Stomach (tissue), 4 donors: ENCODE results near the gene METTL16.

Source experiments
- EP300 ChIP-seq: sonication (generic); formaldehyde crosslinking; IDR thresholded peaks from one replicate; pipeline ENCODE4 v1.6.1; 2017; ENCODE audit warnings: antibody characterized with exemption
- POLR2A ChIP-seq, 4 donors: fragments of 450-650 bp; IDR thresholded peaks; one replicate each; pipeline ENCODE4 v1.6.1; 2016; ENCODE audit warnings: antibody characterized with exemption in 4 of 4, control low read depth in 2 of 4, mild to moderate bottlenecking in 1 of 4, moderate library complexity in 1 of 4
- TF ChIP-seq, protein P1 (sequence below), 7 experiments: fragments of 450-650 bp in 4 of 7; fragments of 200-600 bp in 3 of 7; sonication (generic) in 3 of 7; IDR thresholded peaks; one replicate each; pipeline ENCODE4 v1.5.1; 2016 to 2019; ENCODE audit warnings: antibody characterized with exemption in 7 of 7, control low read depth in 2 of 7, mild to moderate bottlenecking in 1 of 7

- TF ChIP-seq POLR2A (IDR thresholded peaks at IDR 0.05) (no peak), EP300 (no peak)
- TF ChIP-seq, protein P1, sequence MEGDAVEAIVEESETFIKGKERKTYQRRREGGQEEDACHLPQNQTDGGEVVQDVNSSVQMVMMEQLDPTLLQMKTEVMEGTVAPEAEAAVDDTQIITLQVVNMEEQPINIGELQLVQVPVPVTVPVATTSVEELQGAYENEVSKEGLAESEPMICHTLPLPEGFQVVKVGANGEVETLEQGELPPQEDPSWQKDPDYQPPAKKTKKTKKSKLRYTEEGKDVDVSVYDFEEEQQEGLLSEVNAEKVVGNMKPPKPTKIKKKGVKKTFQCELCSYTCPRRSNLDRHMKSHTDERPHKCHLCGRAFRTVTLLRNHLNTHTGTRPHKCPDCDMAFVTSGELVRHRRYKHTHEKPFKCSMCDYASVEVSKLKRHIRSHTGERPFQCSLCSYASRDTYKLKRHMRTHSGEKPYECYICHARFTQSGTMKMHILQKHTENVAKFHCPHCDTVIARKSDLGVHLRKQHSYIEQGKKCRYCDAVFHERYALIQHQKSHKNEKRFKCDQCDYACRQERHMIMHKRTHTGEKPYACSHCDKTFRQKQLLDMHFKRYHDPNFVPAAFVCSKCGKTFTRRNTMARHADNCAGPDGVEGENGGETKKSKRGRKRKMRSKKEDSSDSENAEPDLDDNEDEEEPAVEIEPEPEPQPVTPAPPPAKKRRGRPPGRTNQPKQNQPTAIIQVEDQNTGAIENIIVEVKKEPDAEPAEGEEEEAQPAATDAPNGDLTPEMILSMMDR (IDR thresholded peaks at IDR 0.05): no peak
Observed at GRCh38 chr17:2392252-2393173, 119.2 kb downstream of the METTL16 start.
